Measurements from ENCODE around the gene PEX11B. TPM values are rescaled to one million over a fixed set of nuclear protein-coding genes. Genes with fewer than 3 reads are reported as not detected.

Gene PEX11B
- polyA plus RNA-seq, 1 of the 3 experiments (the other 2 are of a cell fraction): 26.1 TPM

GRCh38 chr1:145952903-145953302 lies 34.4 kb upstream of the PEX11B start:
- no peak for DNase-seq
- ChIA-PET POLR2A (interaction anchor here (2.8 kb wide), 1 partner anchor 25 kb away, joined by 9 read pairs; the partner anchor contains the start of gene RBM8A), CTCF (interaction anchor here (1.6 to 4.1 kb wide), 3 partner anchors 10 to 61 kb away, joined by 3 to 17 read pairs (median 4); partner anchors contain the start of genes ANKRD34A and POLR3GL)
- peaks cover 14% of the 10 kb centered on the region for H3F3A ChIP-seq (replicated peaks; ENCODE audit: insufficient read depth)
- H3K27ac ChIP-seq (ENCODE audit: low read depth in 2 of 2, low read length in 1 of 2): no peak overlapping the region
- H2AFZ ChIP-seq (ENCODE audit: low read depth): no peak overlapping the region
- H3K79me2 ChIP-seq (ENCODE audit: insufficient read depth): peaks cover 95% of the 10 kb centered on the region
- H3K4me1 ChIP-seq (ENCODE audit: control insufficient read depth in 1 of 2, insufficient read depth in 2 of 2, low read depth in 1 of 2, low read length in 1 of 2): peaks cover 15 to 23% of the 10 kb centered on the region in 2 experiments; a peak in 3 of 4 replicates
- H3K4me3 ChIP-seq (ENCODE audit: low read depth in 2 of 2, low read length in 1 of 2): no peak overlapping the region
- WGBS (ENCODE audit: low lambda C conversion rate): 99% methylated on average over 3 of the region's 3 CpGs
- H3K9me2 ChIP-seq: no peaks in the 10 kb centered on the region
- TF ChIP-seq FOXM1 (IDR thresholded peaks at IDR 0.05; ENCODE audit: low read depth) (no peak), RXRA (IDR thresholded peaks at IDR 0.05; ENCODE audit: borderline replicate concordance, low read depth) (no peak), REST (IDR thresholded peaks at IDR 0.05; ENCODE audit: low read depth, low read length) (no peak)
- H3K27me3 ChIP-seq (ENCODE audit: insufficient read depth): no peaks in the 10 kb centered on the region
- no peaks in the 10 kb centered on the region; the same call in 1 of the 2 replicates for H4K20me1 ChIP-seq (ENCODE audit: insufficient read depth)
- peaks cover 4 to 14% of the 10 kb centered on the region in 2 experiments for H3K36me3 ChIP-seq (replicated peaks in 1 of 2; ENCODE audit: control insufficient read depth in 1 of 2, insufficient read depth in 2 of 2, low read length in 1 of 2)
- H3K9me3 ChIP-seq: no peaks in the 10 kb centered on the region
- no peak overlapping the region for H3K4me2 ChIP-seq
- H3K9ac ChIP-seq: no peak overlapping the region

GRCh38 chr1:145951526-145951925 lies 33.0 kb upstream of the PEX11B start:
- TF ChIP-seq USF1 (IDR thresholded peaks at IDR 0.05; ENCODE audit: borderline replicate concordance, low read depth): no peak
- TF ChIP-seq JUND (IDR thresholded peaks at IDR 0.05): no peak
- TF ChIP-seq FOSL2 (IDR thresholded peaks at IDR 0.05; ENCODE audit: borderline replicate concordance, low read depth): no peak
- no peak for TF ChIP-seq CHD2 (IDR thresholded peaks at IDR 0.05; ENCODE audit: low read length, partially characterized antibody)
- no peak for TF ChIP-seq ELF1 (IDR thresholded peaks at IDR 0.05)
- no peak for TF ChIP-seq PBX3 (IDR thresholded peaks at IDR 0.05)
- no peak for TF ChIP-seq GABPA (IDR thresholded peaks at IDR 0.05; ENCODE audit: low read depth)
- no peak for TF ChIP-seq MAX (IDR thresholded peaks at IDR 0.05; ENCODE audit: low read depth)
- TF ChIP-seq CTCF (IDR thresholded peaks at IDR 0.05): no peak
- H3K36me3 ChIP-seq (replicated peaks in 1 of 2; ENCODE audit: control insufficient read depth in 1 of 2, insufficient read depth in 2 of 2, low read length in 1 of 2): peaks cover 11 to 25% of the 10 kb centered on the region in 2 experiments
- no peak overlapping the region for H3K4me3 ChIP-seq (ENCODE audit: low read depth in 2 of 2, low read length in 1 of 2)
- H3K9me2 ChIP-seq: no peaks in the 10 kb centered on the region
- CTCF ChIA-PET: no interaction called here
- no peak overlapping the region for H3K9ac ChIP-seq
- DNase-seq: no peak
- H3K4me2 ChIP-seq: no peak overlapping the region
- H3K27me3 ChIP-seq (ENCODE audit: insufficient read depth): no peaks in the 10 kb centered on the region
- H3K27ac ChIP-seq (ENCODE audit: low read depth in 2 of 2, low read length in 1 of 2): no peak overlapping the region
- WGBS (ENCODE audit: low lambda C conversion rate): 86% methylated on average over 1 of the region's 1 CpG
- H2AFZ ChIP-seq (ENCODE audit: low read depth): no peak overlapping the region
- POLR2A ChIA-PET: no interaction called here
- no peaks in the 10 kb centered on the region for H3K9me3 ChIP-seq
- H3K79me2 ChIP-seq (ENCODE audit: insufficient read depth): peaks cover 99% of the 10 kb centered on the region
- no peaks in the 10 kb centered on the region; the same call in 1 of the 2 replicates for H4K20me1 ChIP-seq (ENCODE audit: insufficient read depth)
- H3F3A ChIP-seq (replicated peaks; ENCODE audit: insufficient read depth): peaks cover 8% of the 10 kb centered on the region
- H3K4me1 ChIP-seq (ENCODE audit: control insufficient read depth in 1 of 2, insufficient read depth in 2 of 2, low read depth in 1 of 2, low read length in 1 of 2): peaks cover 15 to 21% of the 10 kb centered on the region in 2 experiments; a peak in 3 of 4 replicates
